ENCODE data around the gene UBE2D1.

UBE2D1 gene

DNA sequence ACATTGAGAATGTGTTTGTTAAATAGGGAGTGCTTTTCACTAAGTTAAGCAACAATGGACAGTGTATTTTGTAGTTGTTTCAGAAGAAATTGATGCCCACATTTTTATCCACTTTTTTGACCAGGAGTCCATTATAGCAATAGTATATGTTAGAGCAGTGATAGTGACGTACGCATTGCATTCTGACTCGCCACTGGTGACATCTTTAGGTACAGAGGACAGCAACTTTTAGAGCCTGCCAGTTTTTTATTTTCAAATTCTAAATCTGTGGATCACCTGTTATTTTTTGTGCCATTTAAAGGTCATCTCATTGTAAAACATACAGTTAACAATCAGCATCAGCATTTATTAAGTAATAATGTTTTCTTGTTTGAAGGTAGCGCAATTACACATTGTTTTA is 1.4 kb downstream of the UBE2D1 start:
- H3K4me3 ChIP-seq (ENCODE audit: low read depth, low read length), result peak overlapping the region; percentile 75

DNA sequence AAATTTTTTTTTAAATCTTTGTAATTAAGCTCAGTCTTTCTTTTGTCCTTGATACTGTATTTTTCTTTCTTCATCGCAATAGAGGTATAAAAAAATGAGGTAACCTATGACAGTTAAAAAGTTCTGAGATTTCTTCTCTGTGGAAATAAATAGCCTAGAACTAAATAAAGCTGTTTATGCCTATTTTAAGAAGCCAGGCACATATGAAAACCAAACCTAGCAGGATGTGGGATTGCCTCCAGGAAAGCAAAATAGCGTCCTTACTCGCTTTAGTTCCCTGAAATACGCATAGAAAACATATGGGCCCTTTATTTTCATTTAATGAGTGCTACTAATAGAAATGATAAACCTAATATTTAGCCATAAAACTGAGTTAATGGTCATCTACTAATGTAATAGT is 6.6 kb downstream of the UBE2D1 start:
- TF ChIP-seq, protein P1, sequence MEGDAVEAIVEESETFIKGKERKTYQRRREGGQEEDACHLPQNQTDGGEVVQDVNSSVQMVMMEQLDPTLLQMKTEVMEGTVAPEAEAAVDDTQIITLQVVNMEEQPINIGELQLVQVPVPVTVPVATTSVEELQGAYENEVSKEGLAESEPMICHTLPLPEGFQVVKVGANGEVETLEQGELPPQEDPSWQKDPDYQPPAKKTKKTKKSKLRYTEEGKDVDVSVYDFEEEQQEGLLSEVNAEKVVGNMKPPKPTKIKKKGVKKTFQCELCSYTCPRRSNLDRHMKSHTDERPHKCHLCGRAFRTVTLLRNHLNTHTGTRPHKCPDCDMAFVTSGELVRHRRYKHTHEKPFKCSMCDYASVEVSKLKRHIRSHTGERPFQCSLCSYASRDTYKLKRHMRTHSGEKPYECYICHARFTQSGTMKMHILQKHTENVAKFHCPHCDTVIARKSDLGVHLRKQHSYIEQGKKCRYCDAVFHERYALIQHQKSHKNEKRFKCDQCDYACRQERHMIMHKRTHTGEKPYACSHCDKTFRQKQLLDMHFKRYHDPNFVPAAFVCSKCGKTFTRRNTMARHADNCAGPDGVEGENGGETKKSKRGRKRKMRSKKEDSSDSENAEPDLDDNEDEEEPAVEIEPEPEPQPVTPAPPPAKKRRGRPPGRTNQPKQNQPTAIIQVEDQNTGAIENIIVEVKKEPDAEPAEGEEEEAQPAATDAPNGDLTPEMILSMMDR (IDR thresholded peaks at IDR 0.05; ENCODE audit: low read depth, low read length), result no peak
- H3K4me3 ChIP-seq (ENCODE audit: low read depth, low read length), result no peak overlapping the region

More for the DNA sequence above, 1.4 kb downstream of the UBE2D1 start:
- TF ChIP-seq, protein P1 (IDR thresholded peaks at IDR 0.05; ENCODE audit: low read depth, low read length), result no peak

DNA sequence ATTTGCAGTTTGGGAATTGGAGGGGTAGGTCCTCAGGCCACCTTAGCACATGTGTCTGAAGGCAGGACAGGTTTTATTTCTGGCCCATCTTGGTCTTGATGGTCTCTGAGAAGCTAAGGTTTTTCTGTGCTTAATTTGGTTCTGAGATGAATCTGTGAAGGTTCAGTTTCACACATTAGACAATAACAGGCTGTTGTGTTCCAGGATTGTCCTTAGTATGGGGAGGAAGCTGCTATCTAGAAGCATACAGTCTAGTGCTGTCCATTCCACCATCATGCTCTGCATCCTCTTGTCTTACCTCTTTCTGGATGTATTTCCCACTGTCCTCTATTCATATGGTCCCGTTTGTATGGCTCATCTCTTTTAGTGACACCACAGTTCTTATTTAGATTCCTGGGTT is 7.1 kb downstream of the UBE2D1 start:
- TF ChIP-seq, protein P1 (IDR thresholded peaks at IDR 0.05; ENCODE audit: low read depth, low read length), result no peak

DNA sequence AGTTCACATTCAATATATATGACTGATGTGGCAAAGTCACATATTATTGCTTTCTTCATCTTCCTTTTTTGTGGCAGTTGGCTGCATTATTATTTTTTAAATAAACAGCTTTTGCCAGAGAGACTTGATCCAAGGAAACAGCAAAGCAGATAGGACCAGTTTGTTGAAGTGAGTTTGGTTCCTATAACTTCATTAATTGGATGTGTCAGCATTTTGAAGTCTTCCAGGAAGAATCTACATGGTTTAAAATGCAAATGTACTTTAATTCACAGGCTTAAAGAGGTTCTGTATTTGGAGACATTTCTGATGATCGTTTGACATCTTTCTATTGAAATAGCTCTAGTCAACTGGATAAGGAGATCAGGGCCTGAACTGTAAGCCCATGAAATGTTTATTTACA is 13.2 kb downstream of the UBE2D1 start:
- H3K4me3 ChIP-seq (ENCODE audit: low read depth, low read length), result no peak overlapping the region
- TF ChIP-seq, protein P1 (IDR thresholded peaks at IDR 0.05; ENCODE audit: low read depth, low read length), result no peak

More for the DNA sequence above, 7.1 kb downstream of the UBE2D1 start:
- H3K4me3 ChIP-seq (ENCODE audit: low read depth, low read length), result no peak overlapping the region

DNA sequence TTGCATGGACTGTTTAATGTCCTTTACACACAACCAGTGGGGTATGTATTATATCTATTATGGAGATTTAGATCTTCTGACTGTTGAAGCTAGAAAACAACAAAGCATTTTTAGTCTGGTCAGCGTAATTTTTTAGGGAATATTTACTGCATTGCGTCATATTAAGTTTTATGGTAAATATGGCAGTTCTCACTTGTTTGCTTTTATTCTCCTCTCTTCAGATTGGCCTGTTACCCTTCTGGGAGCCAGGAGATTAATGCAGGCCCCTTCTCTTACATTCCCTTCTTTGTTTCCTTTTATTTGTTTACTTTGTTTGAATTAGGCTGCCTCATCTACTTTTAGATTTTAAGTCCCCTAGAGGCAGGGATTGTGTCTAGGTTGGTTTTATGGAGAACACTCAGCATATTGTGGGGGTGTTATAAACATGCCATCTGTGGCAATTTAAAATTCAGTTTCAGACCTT is 13.8 kb downstream of the UBE2D1 start:
- no peak overlapping the region for H3K4me3 ChIP-seq (ENCODE audit: low read depth, low read length)

DNA sequence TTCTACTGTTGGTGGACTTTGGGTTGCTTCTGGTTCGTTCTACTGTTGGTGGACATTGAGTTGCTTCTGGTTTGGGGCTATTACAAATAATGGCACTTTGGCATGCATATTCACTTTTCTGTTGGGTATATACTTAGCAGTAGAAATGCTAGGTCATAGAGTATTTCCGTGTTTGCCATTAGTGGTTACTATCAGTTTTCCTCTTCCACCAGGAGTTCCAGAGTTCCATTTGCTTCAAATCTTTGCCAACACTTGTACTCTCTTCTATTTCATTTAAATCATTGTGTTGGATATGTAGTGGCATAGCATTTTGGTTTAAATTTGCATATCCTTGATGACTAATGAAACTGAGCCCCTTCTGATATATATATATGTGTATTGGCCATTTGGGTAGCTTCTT is 15.2 kb downstream of the UBE2D1 start:
- no peak overlapping the region for H3K4me3 ChIP-seq (ENCODE audit: low read depth, low read length)
- TF ChIP-seq, protein P1 (IDR thresholded peaks at IDR 0.05; ENCODE audit: low read depth, low read length), result no peak

More for the DNA sequence above, 13.8 kb downstream of the UBE2D1 start:
- TF ChIP-seq, protein P1 (IDR thresholded peaks at IDR 0.05; ENCODE audit: low read depth, low read length), result no peak

DNA sequence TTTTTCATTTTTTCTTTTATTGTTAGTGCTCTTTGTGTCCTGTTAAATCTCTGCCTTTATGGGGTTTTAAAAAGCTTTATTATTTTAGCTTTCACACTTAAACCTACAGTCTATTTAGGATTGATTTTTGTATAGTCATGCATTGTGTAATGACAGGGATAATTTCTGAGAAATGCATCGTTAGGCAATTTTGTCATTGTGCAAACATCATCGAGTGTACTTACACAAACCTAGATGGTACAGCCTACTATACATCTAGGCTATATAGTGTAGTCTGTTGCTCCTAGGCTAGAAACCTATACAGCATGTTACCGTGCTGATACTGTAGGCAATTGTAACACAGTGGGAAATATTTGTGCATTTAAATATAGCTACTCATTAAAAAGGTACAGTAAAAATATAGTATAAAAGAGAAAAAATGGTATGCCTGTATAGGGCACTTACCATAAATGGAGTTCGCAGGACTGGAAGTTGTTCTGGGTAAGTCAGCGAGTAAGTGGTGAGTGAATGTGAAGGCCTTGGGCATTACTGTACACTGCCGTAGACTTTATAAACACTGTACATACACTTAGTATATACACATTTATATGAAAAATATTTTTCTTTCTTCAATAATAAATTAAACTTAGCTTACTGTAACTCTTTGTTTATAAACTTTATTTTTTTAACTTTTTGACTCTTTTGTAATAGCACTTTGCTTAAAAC is 16.0 kb downstream of the UBE2D1 start:
- TF ChIP-seq, protein P1 (IDR thresholded peaks at IDR 0.05; ENCODE audit: low read depth, low read length), result no peak
- H3K4me3 ChIP-seq (ENCODE audit: low read depth, low read length), result no peak overlapping the region
